ENCODE results near the gene ASTN2.

Gene ASTN2

GRCh38 chr9:116546711-116547581, 867.9 kb downstream of the ASTN2 start:
- DNase-seq = no peak

GRCh38 chr9:116544896-116545295, 870.0 kb downstream of the ASTN2 start:
- no peak for DNase-seq

GRCh38 chr9:116543731-116544400, 871.0 kb downstream of the ASTN2 start:
- no peak for DNase-seq

- no peak for DNase-seq
These were observed 873.5 kb downstream of the ASTN2 start for GRCh38 chr9:116541402-116541801.

- DNase-seq = no peak
These were observed 875.3 kb downstream of the ASTN2 start for GRCh38 chr9:116539549-116539948.

GRCh38 chr9:116525611-116526010, 889.2 kb downstream of the ASTN2 start:
- DNase-seq = no peak

GRCh38 chr9:116524778-116525470, 889.9 kb downstream of the ASTN2 start:
- DNase-seq = no peak

GRCh38 chr9:116520218-116520617, 894.6 kb downstream of the ASTN2 start:
- no peak for DNase-seq

GRCh38 chr9:116516456-116516855, 898.4 kb downstream of the ASTN2 start:
- no peak for DNase-seq

- DNase-seq = no peak
These were observed 899.3 kb downstream of the ASTN2 start for GRCh38 chr9:116515541-116515940.

- DNase-seq = no peak
These were observed 908.2 kb downstream of the ASTN2 start for GRCh38 chr9:116506685-116507084.

- DNase-seq = no peak
These were observed 909.9 kb downstream of the ASTN2 start for GRCh38 chr9:116504893-116505480.

GRCh38 chr9:116504081-116504480, 910.8 kb downstream of the ASTN2 start:
- DNase-seq = no peak

- no peak for DNase-seq
These were observed 912.1 kb downstream of the ASTN2 start for GRCh38 chr9:116502746-116503145.

- no peak for DNase-seq
These were observed 913.0 kb downstream of the ASTN2 start for GRCh38 chr9:116501871-116502270.

GRCh38 chr9:116499986-116500871, 914.6 kb downstream of the ASTN2 start:
- no peak for DNase-seq

- no peak for DNase-seq
These were observed 915.4 kb downstream of the ASTN2 start for GRCh38 chr9:116499434-116499833.

GRCh38 chr9:116497095-116497890, 917.6 kb downstream of the ASTN2 start:
- no peak for DNase-seq

GRCh38 chr9:116496167-116496566, 918.7 kb downstream of the ASTN2 start:
- no peak for DNase-seq

- DNase-seq = no peak
These were observed 919.1 kb downstream of the ASTN2 start for GRCh38 chr9:116495725-116496124.
